ENCODE results near the gene LRRC4B.

LRRC4B gene

DNA sequence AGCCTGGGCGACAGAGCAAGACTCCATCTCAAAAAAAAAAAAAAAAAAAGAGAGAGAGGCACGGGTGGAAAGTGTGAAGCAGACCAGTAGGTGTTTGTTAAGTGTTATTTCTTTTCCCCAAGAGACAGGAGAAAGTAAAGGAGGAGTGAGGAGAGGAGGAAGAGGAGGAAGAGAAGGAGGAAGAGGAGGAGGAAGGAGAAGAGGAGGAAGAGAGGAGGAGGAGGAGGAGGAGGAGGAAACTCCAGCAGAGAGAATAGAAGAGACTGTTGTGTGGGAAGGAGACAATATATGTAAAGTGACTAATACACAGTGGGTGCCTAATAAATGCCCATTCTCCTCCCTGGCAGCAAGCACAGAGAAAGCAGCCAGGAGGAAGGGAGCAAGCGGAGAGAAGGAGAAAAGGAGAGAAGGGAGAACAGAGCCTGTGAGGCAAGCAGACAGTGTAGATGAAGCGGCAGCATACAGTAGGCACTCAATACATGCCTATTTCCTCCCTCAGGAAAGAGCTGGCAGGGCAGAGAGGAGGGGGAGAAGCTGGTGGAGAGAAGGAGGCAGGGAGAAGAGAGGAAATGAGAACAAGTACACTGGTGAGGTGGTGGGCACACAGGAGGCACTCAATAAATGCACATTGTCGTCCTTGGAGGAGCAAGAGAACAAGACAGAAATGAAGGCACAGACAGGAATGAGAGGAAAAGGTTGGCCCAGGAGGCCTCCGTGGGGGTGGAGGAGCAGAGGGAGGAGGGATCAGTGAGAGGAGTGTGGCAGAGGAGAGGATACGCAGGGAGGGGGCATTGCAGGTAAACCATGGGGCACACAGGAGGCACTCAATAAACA is 73.8 kb downstream of the LRRC4B start:
- Histone ChIP-seq H3K4me3 (ENCODE audit: low read depth in 1 of 2, low read length in 2 of 2) (no peak overlapping the region), H3K27ac (ENCODE audit: low read depth, low read length) (no peak overlapping the region), H3K27me3 (ENCODE audit: control insufficient read depth in 1 of 2, insufficient read depth in 2 of 2, low read length in 2 of 2) (peaks cover 0 to 3% of the 10 kb centered on the region in 2 donors), H3K9me3 (ENCODE audit: control insufficient read depth in 1 of 2, low read length in 2 of 2) (no peaks in the 10 kb centered on the region), H3K9ac (ENCODE audit: low read depth in 1 of 2, low read length in 2 of 2) (no peak overlapping the region), H3K4me1 (ENCODE audit: control insufficient read depth in 1 of 2, insufficient read depth in 2 of 2, low read length in 2 of 2) (peaks cover 0 to 3% of the 10 kb centered on the region in 2 donors), H3K36me3 (ENCODE audit: control insufficient read depth in 1 of 2, insufficient read depth in 2 of 2, low read length in 2 of 2) (no peaks in the 10 kb centered on the region)

DNA sequence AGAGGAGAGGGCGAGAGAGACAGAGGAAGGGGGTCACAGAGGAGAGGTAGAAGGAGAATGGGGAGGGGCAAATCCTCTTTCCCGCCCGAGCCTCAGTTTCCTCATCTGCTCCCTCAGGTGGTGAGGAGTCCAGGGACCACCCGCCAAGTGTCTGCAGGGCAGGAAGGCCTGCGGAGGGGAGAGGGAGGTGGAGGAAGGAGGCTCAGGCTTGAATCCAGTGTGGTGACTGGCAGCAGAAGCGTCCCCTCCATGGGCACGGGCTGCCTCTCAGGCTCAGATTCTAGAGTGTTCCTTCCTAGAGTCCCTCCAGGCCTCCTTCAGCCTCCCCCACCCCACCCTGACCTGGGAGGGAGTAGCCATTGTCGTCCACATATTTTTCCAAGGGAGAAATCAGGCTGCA is 75.1 kb downstream of the LRRC4B start:
- Histone ChIP-seq H3K27me3 (ENCODE audit: control insufficient read depth in 1 of 2, insufficient read depth in 2 of 2, low read length in 2 of 2) (peaks cover 0 to 3% of the 10 kb centered on the region in 2 donors), H3K4me3 (ENCODE audit: low read depth in 1 of 2, low read length in 2 of 2) (no peak overlapping the region), H3K9ac (ENCODE audit: low read depth in 1 of 2, low read length in 2 of 2) (no peak overlapping the region), H3K36me3 (ENCODE audit: control insufficient read depth in 1 of 2, insufficient read depth in 2 of 2, low read length in 2 of 2) (no peaks in the 10 kb centered on the region), H3K27ac (ENCODE audit: low read depth, low read length) (no peak overlapping the region), H3K9me3 (ENCODE audit: control insufficient read depth in 1 of 2, low read length in 2 of 2) (no peaks in the 10 kb centered on the region), H3K4me1 (ENCODE audit: control insufficient read depth in 1 of 2, insufficient read depth in 2 of 2, low read length in 2 of 2) (peaks cover 0 to 3% of the 10 kb centered on the region in 2 donors)

DNA sequence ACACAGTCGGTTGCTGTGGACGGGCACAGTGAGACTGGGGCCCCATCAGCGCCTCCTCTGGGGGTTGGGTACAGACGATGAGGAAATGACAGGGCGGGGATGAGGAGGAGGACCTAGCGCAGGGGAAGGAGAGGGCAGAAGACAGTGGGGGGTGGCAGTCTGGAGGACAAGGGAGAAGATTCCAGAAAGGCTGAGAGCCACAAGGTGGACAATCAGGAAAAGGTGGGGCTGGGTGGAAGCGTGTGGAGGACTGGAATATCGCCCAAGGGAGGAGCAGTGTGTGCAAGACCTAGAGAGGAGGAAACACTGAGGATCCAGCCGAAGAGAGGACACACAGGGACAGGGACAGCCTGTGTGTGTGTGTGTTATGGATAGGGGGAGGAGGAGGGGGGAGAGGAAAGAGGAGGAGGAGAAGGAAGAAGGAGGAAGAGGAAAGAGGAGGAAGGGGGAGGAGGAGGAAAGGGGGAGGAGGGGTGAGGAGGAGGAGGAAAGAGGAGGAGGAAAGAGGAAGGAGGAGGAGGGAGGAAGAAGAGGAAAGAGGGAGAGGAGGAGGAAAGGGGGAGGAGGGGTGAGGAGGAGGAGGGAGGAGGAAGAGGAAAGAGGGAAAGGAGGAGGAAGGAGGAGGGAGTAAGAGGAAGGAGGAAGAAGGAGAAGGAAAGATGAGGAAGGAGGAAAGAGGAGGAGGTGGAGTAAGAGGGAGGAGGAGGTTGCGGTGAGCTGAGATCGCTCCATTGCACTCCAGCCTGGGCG is 75.8 kb downstream of the LRRC4B start:
- H3K9ac ChIP-seq (ENCODE audit: low read depth in 1 of 2, low read length in 2 of 2) = no peak overlapping the region
- H3K36me3 ChIP-seq (ENCODE audit: control insufficient read depth in 1 of 2, insufficient read depth in 2 of 2, low read length in 2 of 2) = no peaks in the 10 kb centered on the region
- H3K27ac ChIP-seq (ENCODE audit: low read depth, low read length) = no peak overlapping the region
- H3K4me1 ChIP-seq (ENCODE audit: control insufficient read depth in 1 of 2, insufficient read depth in 2 of 2, low read length in 2 of 2) = peaks cover 0 to 3% of the 10 kb centered on the region in 2 donors
- no peak overlapping the region for H3K4me3 ChIP-seq (ENCODE audit: low read depth in 1 of 2, low read length in 2 of 2)
- H3K9me3 ChIP-seq (ENCODE audit: control insufficient read depth in 1 of 2, low read length in 2 of 2) = no peaks in the 10 kb centered on the region
- H3K27me3 ChIP-seq (ENCODE audit: control insufficient read depth in 1 of 2, insufficient read depth in 2 of 2, low read length in 2 of 2) = peaks cover 1 to 3% of the 10 kb centered on the region in 2 donors

DNA sequence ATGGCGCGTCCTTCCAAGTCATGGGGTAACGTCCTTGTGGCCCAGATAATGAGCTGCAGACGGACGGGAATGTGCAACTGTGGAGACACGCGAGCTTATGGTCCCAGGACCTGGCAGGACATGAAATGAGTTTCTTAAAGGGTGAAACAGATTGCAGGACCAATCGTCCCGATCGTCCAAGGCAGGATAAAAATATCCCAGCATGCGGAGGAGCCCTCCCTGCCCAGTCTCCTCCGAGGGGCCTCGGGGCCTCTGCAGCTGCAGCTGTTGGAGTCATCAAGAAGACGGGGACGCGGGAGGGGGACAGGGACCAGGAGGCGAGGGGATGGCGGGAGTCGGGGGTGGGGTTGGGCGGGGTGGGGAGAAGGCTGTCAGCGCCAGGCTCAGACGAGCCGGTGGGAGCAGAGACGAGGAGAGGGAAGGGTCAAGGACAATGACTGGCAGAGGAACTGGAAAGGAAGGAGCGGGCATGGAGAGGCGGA is 77.2 kb downstream of the LRRC4B start:
- no peak overlapping the region for H3K4me3 ChIP-seq (ENCODE audit: low read depth in 1 of 2, low read length in 2 of 2)
- peaks cover 0 to 3% of the 10 kb centered on the region in 2 donors for H3K4me1 ChIP-seq (ENCODE audit: control insufficient read depth in 1 of 2, insufficient read depth in 2 of 2, low read length in 2 of 2)
- peaks cover 0 to 6% of the 10 kb centered on the region in 2 donors for H3K9me3 ChIP-seq (ENCODE audit: control insufficient read depth in 1 of 2, low read length in 2 of 2)
- H3K9ac ChIP-seq (ENCODE audit: low read depth in 1 of 2, low read length in 2 of 2) = no peak overlapping the region
- H3K36me3 ChIP-seq (ENCODE audit: control insufficient read depth in 1 of 2, insufficient read depth in 2 of 2, low read length in 2 of 2) = no peaks in the 10 kb centered on the region
- H3K27me3 ChIP-seq (ENCODE audit: control insufficient read depth in 1 of 2, insufficient read depth in 2 of 2, low read length in 2 of 2) = peaks cover 3% of the 10 kb centered on the region in 2 donors
- no peak overlapping the region for H3K27ac ChIP-seq (ENCODE audit: low read depth, low read length)

DNA sequence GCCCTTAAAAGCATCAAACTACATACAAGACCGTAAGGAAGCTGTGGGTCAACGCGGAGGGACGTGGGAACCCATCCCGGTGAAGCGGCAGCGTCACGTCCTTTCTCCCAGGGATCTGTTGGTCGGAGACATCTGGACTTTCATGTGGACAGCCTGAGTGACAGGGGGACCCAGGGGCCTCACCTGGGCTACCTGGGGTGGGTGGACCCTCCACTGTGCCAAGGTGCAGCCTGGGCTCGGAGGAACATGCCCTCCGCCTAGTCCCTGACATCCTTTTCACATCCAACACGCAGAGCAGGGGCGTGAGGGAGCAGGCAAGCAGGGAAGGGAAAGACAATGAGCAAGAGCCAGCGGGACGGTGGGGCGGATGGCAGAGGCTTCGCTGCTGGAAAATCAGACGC is 77.8 kb downstream of the LRRC4B start:
- peaks cover 3% of the 10 kb centered on the region in 2 donors for H3K27me3 ChIP-seq (ENCODE audit: control insufficient read depth in 1 of 2, insufficient read depth in 2 of 2, low read length in 2 of 2)
- peaks cover 0 to 3% of the 10 kb centered on the region in 2 donors for H3K4me1 ChIP-seq (ENCODE audit: control insufficient read depth in 1 of 2, insufficient read depth in 2 of 2, low read length in 2 of 2)
- no peak overlapping the region for H3K4me3 ChIP-seq (ENCODE audit: low read depth in 1 of 2, low read length in 2 of 2)
- H3K36me3 ChIP-seq (ENCODE audit: control insufficient read depth in 1 of 2, insufficient read depth in 2 of 2, low read length in 2 of 2) = no peaks in the 10 kb centered on the region
- peaks cover 0 to 7% of the 10 kb centered on the region in 2 donors for H3K9me3 ChIP-seq (ENCODE audit: control insufficient read depth in 1 of 2, low read length in 2 of 2)
- no peak overlapping the region for H3K27ac ChIP-seq (ENCODE audit: low read depth, low read length)
- no peak overlapping the region for H3K9ac ChIP-seq (ENCODE audit: low read depth in 1 of 2, low read length in 2 of 2)

DNA sequence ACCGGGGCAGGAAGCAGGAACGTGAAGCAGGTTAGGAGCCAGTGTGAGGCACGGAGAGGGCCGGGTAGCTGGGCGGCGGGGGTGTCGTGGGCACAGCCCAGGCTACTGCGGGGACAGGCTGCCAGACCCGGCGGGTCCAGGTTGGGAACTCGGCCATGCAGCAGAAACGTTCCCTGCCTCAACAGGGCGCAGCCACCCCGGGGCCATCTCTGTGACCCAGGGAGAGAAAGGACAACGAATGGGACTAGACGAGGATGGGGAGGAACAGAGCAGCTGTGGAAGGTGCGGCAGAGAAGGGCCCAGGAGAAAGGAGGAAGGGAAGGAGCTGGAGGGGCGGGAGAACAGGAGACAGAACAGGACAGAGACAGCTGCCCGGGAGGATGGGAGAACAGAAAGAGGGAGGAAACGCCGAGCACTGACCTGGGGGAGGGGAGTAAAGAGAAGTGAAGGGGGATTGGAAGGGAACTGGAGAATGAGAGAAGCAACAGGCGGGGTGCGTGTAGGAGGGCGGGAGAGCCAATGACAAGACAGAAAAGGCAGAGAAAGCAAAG is 78.7 kb downstream of the LRRC4B start:
- Histone ChIP-seq H3K36me3 (ENCODE audit: control insufficient read depth in 1 of 2, insufficient read depth in 2 of 2, low read length in 2 of 2) (peaks cover 0 to 5% of the 10 kb centered on the region in 2 donors), H3K4me3 (ENCODE audit: low read depth in 1 of 2, low read length in 2 of 2) (no peak overlapping the region), H3K27ac (ENCODE audit: low read depth, low read length) (no peak overlapping the region), H3K27me3 (ENCODE audit: control insufficient read depth in 1 of 2, insufficient read depth in 2 of 2, low read length in 2 of 2) (peaks cover 3% of the 10 kb centered on the region in 2 donors), H3K9ac (ENCODE audit: low read depth in 1 of 2, low read length in 2 of 2) (no peak overlapping the region), H3K9me3 (ENCODE audit: control insufficient read depth in 1 of 2, low read length in 2 of 2) (peaks cover 0 to 7% of the 10 kb centered on the region in 2 donors), H3K4me1 (ENCODE audit: control insufficient read depth in 1 of 2, insufficient read depth in 2 of 2, low read length in 2 of 2) (peaks cover 0 to 3% of the 10 kb centered on the region in 2 donors)

DNA sequence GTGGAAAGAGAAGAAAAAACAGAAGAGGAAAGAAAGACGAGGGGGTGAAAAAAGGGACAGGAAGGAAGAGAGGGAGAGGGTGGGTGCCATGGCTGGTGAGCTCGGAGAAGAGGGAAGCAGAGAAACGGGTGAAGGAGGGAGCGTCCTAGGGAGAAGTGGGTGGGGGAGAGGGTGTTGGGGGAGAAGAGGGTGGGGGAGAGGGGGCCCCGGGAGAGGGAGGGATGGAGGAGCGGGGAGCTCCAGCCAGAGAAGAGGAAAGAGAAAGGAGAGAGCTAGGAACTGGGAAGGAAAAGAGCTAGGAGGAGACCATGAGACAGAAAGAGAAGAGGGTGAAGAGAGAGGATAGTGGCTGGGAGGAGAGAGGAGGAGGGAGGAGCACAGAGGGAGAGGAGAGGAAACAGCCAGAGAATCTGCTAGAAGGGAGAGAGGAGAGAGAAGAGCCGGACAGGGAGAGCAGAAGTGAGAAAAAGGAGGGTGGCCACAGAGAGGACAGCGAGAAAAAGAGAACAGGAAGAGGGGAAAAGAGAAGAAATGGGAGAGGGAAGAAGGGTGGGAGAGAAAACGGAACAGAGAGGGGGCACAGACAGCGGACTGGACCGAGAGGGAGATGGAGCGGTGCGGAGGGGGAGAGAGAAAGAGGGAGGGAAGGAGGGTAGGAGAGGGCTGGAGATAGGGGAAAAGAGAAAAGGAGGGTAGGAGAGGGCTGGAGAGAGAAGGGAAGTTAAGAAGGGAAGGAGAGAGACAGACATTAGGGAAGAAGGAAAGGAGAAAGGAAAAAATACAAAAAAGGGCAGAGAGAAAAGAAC is 79.6 kb downstream of the LRRC4B start:
- H3K36me3 ChIP-seq (ENCODE audit: control insufficient read depth in 1 of 2, insufficient read depth in 2 of 2, low read length in 2 of 2) = peaks cover 0 to 6% of the 10 kb centered on the region in 2 donors
- H3K27ac ChIP-seq (ENCODE audit: low read depth, low read length) = no peak overlapping the region
- H3K27me3 ChIP-seq (ENCODE audit: control insufficient read depth in 1 of 2, insufficient read depth in 2 of 2, low read length in 2 of 2) = peaks cover 3% of the 10 kb centered on the region in 2 donors
- peaks cover 0 to 3% of the 10 kb centered on the region in 2 donors for H3K4me1 ChIP-seq (ENCODE audit: control insufficient read depth in 1 of 2, insufficient read depth in 2 of 2, low read length in 2 of 2)
- no peak overlapping the region for H3K4me3 ChIP-seq (ENCODE audit: low read depth in 1 of 2, low read length in 2 of 2)
- no peak overlapping the region for H3K9ac ChIP-seq (ENCODE audit: low read depth in 1 of 2, low read length in 2 of 2)
- peaks cover 0 to 7% of the 10 kb centered on the region in 2 donors for H3K9me3 ChIP-seq (ENCODE audit: control insufficient read depth in 1 of 2, low read length in 2 of 2)

DNA sequence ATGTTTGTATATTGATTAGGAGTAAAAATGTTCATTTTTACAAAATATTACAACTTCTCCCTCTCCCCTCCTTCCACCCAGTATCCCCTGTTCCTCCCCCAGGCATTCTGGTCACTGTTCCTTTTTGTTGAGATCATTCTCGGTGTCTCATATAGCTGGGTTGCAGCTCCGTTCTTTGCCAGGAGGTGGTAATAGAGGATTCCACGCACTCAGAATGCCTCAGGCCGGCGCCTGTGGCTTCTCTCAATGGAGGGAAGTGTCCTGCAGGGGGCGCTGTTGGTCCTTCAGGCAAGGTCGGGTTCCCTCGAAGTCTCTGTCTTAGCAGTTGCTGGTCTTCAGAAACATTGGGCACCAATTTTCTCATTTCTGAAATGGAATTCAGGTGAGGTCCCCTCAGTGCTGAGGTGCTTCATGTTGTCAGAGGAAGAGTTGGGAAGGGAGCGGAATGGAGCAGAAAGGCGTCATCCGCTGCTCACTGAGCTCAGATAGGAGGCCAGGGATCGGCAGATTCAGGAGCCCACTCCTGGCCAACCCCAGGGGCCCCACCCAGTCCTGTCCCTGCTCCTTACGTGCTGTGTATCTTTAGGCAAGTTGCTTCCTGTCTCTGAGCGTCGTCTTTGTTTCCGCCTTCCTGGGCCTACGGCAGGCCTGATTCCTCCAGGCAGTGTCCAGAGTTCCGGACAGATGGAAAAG is 81.3 kb downstream of the LRRC4B start:
- Histone ChIP-seq H3K27ac (ENCODE audit: low read depth, low read length) (no peak overlapping the region), H3K27me3 (ENCODE audit: control insufficient read depth in 1 of 2, insufficient read depth in 2 of 2, low read length in 2 of 2) (peaks cover 3% of the 10 kb centered on the region in 2 donors), H3K9me3 (ENCODE audit: control insufficient read depth in 1 of 2, low read length in 2 of 2) (peaks cover 0 to 7% of the 10 kb centered on the region in 2 donors), H3K9ac (ENCODE audit: low read depth in 1 of 2, low read length in 2 of 2) (no peak overlapping the region), H3K36me3 (ENCODE audit: control insufficient read depth in 1 of 2, insufficient read depth in 2 of 2, low read length in 2 of 2) (peaks cover 7 to 19% of the 10 kb centered on the region in 2 donors), H3K4me1 (ENCODE audit: control insufficient read depth in 1 of 2, insufficient read depth in 2 of 2, low read length in 2 of 2) (peaks cover 0 to 1% of the 10 kb centered on the region in 2 donors), H3K4me3 (ENCODE audit: low read depth in 1 of 2, low read length in 2 of 2) (no peak overlapping the region)

DNA sequence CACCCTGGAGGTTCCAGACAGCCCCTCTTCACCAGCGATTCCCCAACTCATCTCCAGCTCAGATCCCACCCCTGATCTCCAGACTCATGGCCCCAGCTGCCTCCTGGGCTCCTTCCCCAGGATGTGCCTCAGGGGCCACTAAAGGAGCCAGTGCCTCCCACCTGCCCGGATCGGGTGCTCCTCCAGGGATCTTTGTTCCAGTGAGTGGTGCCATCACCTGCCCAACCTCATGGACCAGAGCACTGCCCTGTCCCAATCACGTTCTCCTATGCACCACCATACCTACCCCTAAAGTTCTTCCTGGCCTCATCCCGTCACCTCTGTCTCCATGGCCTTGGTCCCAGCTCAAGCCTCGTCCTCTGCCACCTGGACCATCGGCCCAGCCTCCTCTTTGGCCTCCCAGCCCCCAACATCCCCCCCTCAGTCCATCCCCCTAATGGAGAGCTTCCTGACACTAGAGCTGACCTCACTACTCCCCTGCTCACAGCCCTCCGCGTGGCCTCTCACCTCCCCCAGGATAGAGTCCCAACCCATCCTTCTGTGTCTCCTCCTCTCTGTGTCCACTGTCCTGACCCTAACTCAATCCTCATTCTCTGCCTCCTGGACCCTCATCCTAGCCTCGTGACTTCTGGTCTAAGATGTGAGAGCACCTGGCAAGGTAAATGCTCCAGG is 82.8 kb downstream of the LRRC4B start:
- no peaks in the 10 kb centered on the region for H3K4me1 ChIP-seq (ENCODE audit: control insufficient read depth in 1 of 2, insufficient read depth in 2 of 2, low read length in 2 of 2)
- no peak overlapping the region for H3K27ac ChIP-seq (ENCODE audit: low read depth, low read length)
- no peak overlapping the region for H3K4me3 ChIP-seq (ENCODE audit: low read depth in 1 of 2, low read length in 2 of 2)
- peaks cover 7 to 33% of the 10 kb centered on the region in 2 donors for H3K36me3 ChIP-seq (ENCODE audit: control insufficient read depth in 1 of 2, insufficient read depth in 2 of 2, low read length in 2 of 2)
- H3K27me3 ChIP-seq (ENCODE audit: control insufficient read depth in 1 of 2, insufficient read depth in 2 of 2, low read length in 2 of 2) = peaks cover 0 to 3% of the 10 kb centered on the region in 2 donors
- H3K9me3 ChIP-seq (ENCODE audit: control insufficient read depth in 1 of 2, low read length in 2 of 2) = peaks cover 0 to 7% of the 10 kb centered on the region in 2 donors
- H3K9ac ChIP-seq (ENCODE audit: low read depth in 1 of 2, low read length in 2 of 2) = no peak overlapping the region
